ENCODE results near the gene PDRG1.

DNA sequence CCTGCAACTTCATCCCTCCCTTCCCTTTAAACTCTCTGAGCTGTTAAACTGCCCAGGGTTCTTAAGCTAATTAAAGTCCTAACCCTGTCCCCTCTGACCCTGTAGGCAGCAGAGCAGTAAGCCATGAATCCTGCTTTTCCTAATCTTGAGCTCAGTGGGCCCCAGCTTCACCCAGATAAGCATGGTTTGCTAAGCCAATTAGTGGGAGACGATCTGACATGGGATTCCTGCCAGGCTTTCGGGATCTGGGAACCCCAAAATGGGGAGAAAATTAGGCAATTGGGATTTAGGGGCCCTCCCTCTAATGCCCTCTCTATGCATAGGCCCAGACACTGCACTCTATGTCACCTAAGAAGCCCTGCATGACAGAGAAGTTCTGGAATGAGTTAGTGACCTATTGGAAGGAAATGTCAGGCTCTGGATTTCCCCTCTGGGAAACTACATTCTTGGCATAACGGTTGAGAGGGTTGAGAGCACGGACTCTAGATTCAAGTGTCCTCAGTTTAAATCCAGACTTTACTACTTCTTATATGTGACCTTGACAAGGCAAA lies 20.7 kb upstream of the PDRG1 start:
- TF ChIP-seq GABPA (IDR thresholded peaks at IDR 0.05; ENCODE audit: low read depth), result no peak
- no peak for TF ChIP-seq RXRA (IDR thresholded peaks at IDR 0.05; ENCODE audit: borderline replicate concordance, low read depth)
- no peak for TF ChIP-seq SIN3A (IDR thresholded peaks at IDR 0.05; ENCODE audit: borderline replicate concordance, low read depth, low read length)
- TF ChIP-seq, protein P1, sequence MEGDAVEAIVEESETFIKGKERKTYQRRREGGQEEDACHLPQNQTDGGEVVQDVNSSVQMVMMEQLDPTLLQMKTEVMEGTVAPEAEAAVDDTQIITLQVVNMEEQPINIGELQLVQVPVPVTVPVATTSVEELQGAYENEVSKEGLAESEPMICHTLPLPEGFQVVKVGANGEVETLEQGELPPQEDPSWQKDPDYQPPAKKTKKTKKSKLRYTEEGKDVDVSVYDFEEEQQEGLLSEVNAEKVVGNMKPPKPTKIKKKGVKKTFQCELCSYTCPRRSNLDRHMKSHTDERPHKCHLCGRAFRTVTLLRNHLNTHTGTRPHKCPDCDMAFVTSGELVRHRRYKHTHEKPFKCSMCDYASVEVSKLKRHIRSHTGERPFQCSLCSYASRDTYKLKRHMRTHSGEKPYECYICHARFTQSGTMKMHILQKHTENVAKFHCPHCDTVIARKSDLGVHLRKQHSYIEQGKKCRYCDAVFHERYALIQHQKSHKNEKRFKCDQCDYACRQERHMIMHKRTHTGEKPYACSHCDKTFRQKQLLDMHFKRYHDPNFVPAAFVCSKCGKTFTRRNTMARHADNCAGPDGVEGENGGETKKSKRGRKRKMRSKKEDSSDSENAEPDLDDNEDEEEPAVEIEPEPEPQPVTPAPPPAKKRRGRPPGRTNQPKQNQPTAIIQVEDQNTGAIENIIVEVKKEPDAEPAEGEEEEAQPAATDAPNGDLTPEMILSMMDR (IDR thresholded peaks at IDR 0.05), result no peak
- TF ChIP-seq, protein P2, sequence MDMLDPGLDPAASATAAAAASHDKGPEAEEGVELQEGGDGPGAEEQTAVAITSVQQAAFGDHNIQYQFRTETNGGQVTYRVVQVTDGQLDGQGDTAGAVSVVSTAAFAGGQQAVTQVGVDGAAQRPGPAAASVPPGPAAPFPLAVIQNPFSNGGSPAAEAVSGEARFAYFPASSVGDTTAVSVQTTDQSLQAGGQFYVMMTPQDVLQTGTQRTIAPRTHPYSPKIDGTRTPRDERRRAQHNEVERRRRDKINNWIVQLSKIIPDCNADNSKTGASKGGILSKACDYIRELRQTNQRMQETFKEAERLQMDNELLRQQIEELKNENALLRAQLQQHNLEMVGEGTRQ (IDR thresholded peaks at IDR 0.05; ENCODE audit: borderline replicate concordance, low read depth, low read length), result no peak
- TF ChIP-seq MAX (IDR thresholded peaks at IDR 0.05; ENCODE audit: low read depth), result no peak
- TF ChIP-seq POLR2AphosphoS5 (IDR thresholded peaks at IDR 0.05; ENCODE audit: low read depth, low read length), result no peak
- no peak for TF ChIP-seq EZH2phosphoT487 (IDR thresholded peaks at IDR 0.05; ENCODE audit: borderline replicate concordance, low read depth)
- TF ChIP-seq RAD21 (IDR thresholded peaks at IDR 0.05; ENCODE audit: low read length), result no peak

All from SK-N-SH (cell line).